ENCODE results near the gene ITGA2. TPM values are rescaled to one million over a fixed set of nuclear protein-coding genes. Genes with fewer than 3 reads are reported as not detected.

ITGA2 gene
- total RNA-seq, 3 donors from 2014 or later = 8.0 to 20.3 (median 17.6) TPM

DNA sequence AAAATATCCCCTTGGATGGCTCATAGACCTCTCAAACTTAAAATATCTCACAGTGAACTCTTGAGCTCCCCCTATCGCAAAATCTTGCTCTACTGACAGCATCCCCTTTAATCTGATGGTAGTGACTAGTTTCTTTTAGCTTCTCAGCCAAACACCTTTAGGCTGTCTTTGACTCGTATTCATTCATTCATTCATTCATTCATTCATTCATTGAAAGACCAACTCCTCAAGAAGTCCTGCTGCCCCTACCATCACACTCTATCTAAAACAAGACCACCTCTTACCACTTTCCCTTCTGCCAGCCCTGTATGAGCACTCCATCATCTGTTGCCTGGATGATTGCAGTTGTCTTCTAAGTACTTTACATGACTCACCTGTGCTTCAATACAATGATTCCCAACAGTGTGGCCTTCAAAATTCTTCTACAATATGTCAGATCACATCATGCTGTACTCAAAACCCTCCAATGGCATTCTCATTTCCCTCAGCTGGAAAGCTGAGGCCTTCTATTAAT, 46.8 kb downstream of the ITGA2 start:
- ATAC-seq = no peak
- intact Hi-C loops (cut with DNase I, micrococcal nuclease) = no loop called here
- TF ChIP-seq, protein P1, sequence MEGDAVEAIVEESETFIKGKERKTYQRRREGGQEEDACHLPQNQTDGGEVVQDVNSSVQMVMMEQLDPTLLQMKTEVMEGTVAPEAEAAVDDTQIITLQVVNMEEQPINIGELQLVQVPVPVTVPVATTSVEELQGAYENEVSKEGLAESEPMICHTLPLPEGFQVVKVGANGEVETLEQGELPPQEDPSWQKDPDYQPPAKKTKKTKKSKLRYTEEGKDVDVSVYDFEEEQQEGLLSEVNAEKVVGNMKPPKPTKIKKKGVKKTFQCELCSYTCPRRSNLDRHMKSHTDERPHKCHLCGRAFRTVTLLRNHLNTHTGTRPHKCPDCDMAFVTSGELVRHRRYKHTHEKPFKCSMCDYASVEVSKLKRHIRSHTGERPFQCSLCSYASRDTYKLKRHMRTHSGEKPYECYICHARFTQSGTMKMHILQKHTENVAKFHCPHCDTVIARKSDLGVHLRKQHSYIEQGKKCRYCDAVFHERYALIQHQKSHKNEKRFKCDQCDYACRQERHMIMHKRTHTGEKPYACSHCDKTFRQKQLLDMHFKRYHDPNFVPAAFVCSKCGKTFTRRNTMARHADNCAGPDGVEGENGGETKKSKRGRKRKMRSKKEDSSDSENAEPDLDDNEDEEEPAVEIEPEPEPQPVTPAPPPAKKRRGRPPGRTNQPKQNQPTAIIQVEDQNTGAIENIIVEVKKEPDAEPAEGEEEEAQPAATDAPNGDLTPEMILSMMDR (IDR thresholded peaks at IDR 0.05) = no peak
- DNase-seq = peak in 1 of 3 donors; percentile 59
- Histone ChIP-seq H3K36me3 (ENCODE audit: low read depth) (no peaks in the 10 kb centered on the region), H3K4me3 (no peak overlapping the region), H3K9me3 (no peaks in the 10 kb centered on the region), H3K4me1 (ENCODE audit: low read depth) (peaks cover 8% of the 10 kb centered on the region)

DNA sequence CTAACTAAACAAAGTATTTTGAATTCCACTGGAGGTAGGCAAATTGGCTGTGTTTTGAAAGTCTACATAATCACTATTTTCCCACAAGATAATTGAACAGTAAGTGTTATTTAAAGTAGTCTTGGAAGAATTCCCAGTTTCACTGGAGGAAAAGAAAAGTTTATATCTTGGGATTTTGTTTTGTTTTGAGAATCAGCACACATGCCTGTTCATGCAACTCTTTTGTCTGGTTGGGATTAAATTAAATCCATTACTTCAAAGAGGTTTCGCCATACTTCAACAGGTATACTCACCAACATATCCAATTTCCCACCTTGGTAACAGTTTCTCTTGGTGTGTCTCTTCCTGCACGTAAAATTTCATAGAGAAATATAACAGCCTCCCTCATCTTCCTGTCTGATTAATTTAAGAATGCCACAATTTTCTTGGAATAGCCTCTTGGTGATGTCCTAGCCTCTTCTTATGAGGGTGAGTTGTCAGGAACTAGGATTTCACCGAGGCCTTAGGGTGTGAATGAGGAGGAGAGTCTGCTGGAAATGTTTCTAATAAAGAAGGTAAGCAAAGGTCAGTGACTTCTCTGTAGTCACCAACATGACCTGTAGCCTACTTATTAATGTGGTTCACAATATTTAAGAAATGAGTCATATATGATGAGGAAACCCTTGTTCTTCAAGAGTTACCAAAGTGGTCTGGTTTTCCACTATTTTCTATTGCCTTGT, 48.1 kb downstream of the ITGA2 start:
- Histone ChIP-seq H3K36me3 (ENCODE audit: low read depth) (no peaks in the 10 kb centered on the region), H3K4me3 (no peak overlapping the region), H3K9me3 (no peaks in the 10 kb centered on the region), H3K4me1 (ENCODE audit: low read depth) (peaks cover 4% of the 10 kb centered on the region)
- intact Hi-C loops (cut with DNase I, micrococcal nuclease) = no loop called here
- ATAC-seq = peak; percentile 31
- TF ChIP-seq, protein P1 (IDR thresholded peaks at IDR 0.05) = no peak
- no peak for DNase-seq

DNA sequence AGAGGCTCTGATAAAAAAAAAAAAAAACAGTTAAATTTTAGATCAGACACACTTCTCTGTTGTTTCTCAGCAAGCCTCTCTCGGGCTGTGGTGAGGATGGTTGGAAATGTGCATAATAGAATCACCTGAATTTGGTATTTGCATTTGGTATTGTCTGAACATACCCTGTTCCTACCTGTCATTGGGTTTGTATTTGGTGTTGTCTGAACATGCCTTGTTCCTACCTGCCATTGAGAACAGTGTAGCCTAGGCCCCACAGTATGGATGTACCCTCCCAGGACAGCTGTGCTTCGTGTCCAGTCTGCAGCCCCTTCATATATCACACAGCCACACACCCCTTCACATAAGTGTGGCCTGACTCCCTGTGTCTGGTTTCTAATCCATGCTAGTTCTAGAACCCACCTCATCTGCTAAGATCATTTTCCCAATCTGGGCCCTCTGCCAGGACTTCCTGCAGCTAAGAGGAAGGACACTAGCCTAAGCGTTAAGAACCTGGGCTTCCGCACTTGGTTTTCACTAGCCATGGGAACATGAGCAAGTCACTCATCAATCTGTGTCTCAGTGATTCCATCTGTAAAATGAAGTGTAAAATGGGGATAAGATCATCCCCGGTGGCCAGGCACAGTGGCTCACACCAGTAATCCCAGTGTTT, 49.2 kb downstream of the ITGA2 start:
- ATAC-seq = no peak
- Histone ChIP-seq H3K4me3 (no peak overlapping the region), H3K9me3 (no peaks in the 10 kb centered on the region), H3K4me1 (ENCODE audit: low read depth) (no peaks in the 10 kb centered on the region), H3K36me3 (ENCODE audit: low read depth) (no peaks in the 10 kb centered on the region)
- TF ChIP-seq, protein P1 (IDR thresholded peaks at IDR 0.05) = no peak
- intact Hi-C loops (cut with DNase I, micrococcal nuclease) = no loop called here
- no peak for DNase-seq

DNA sequence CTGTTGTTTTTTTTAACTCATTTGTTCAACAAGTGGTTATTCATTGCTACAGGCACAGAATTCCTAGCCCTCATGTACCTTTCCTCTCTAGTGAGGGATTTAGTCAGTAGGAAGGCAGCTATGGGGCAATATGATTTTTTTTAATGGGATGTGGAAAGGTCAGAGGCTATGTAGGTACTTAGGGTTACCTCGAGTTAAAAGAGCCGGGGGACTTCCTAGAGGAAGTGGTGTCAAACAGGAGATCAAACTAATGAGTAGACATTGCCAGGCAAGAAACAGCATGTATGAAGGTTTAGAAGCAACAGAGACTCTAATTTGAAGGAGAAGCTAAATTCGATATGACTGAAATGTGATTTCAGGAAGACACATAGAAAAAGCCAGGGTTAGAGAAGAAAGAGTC, 50.7 kb downstream of the ITGA2 start:
- no peak overlapping the region for H3K4me3 ChIP-seq
- H3K9me3 ChIP-seq = no peaks in the 10 kb centered on the region
- TF ChIP-seq, protein P1 (IDR thresholded peaks at IDR 0.05) = no peak
- H3K36me3 ChIP-seq (ENCODE audit: low read depth) = no peaks in the 10 kb centered on the region
- no peak for DNase-seq
- no peaks in the 10 kb centered on the region for H3K4me1 ChIP-seq (ENCODE audit: low read depth)
- ATAC-seq = no peak
- intact Hi-C loops (cut with DNase I, micrococcal nuclease) = no loop called here

DNA sequence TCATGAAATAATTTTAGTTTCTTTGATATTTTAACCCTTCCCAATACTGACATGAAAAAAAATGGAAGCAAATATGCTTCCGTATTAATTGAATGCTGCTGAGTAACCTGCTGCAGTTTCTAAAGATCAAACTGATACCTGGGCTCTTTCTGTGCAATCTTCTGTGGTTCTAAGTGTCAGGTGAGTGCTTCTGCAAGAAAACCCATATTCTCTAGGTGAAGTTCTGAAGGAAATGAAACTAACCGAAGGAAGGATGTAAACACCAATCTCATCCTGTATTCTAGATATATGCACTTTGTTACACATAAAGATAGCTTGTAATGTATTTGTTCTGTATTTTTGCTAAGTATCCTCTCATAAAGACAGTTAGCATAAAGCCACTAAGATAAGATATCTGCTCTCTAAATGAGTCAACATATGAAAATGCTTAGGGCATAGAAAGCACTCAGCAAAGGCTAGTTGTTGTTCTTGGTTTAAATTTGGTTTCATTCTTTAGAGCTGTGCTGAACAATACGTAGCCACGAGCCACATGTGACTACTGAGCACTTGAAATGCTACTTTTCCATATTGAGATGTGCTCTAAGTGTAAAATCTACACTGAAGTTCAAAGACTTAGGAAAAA, 52.0 kb downstream of the ITGA2 start:
- TF ChIP-seq, protein P1 (IDR thresholded peaks at IDR 0.05) = no peak
- Histone ChIP-seq H3K4me3 (no peak overlapping the region), H3K4me1 (ENCODE audit: low read depth) (no peaks in the 10 kb centered on the region), H3K36me3 (ENCODE audit: low read depth) (no peaks in the 10 kb centered on the region), H3K9me3 (no peaks in the 10 kb centered on the region)
- ATAC-seq = peak; percentile 59
- intact Hi-C loops (cut with DNase I, micrococcal nuclease) = no loop called here
- no peak for DNase-seq
